ENCODE data around the gene PDHA1. TPM values are rescaled to one million over a fixed set of nuclear protein-coding genes. Genes with fewer than 3 reads are reported as not detected.

The PDHA1 gene
- total and polyA plus RNA-seq, 2 donors from 2014 or later, result 206 to 526 TPM

DNA sequence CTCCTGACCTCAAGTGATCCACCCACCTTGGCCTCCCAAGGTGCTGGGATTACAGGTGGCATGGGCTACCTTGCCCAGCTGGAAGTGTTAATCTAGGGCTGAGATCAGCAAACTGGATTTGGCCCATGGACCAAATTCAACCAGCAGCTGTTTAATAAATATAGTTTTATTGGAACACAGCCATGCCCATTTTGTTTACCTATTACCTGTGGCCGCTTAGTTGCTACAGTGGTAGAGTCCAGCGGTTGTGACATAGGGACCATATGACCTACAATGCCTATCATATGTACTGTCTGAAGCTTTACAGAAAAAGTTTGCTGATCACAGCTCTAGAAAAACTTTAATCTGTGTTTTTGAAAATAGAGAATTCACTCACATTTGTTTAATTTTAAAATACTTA is 17.2 kb upstream of the PDHA1 start:
- Histone ChIP-seq H3K36me3 (ENCODE audit: control insufficient read depth in 2 of 3, insufficient read depth in 3 of 3, low read length in 3 of 3) (no peaks in the 10 kb centered on the region), H3K9me3 (ENCODE audit: control insufficient read depth in 2 of 3, insufficient read depth in 1 of 3, low read length in 3 of 3) (no peaks in the 10 kb centered on the region), H3K27ac (ENCODE audit: low read depth in 2 of 2, low read length in 2 of 2) (no peak overlapping the region), H3K4me3 (ENCODE audit: low read length in 3 of 3) (no peak overlapping the region), H3K4me1 (ENCODE audit: control insufficient read depth in 2 of 3, insufficient read depth in 2 of 3, low read depth in 1 of 3, low read length in 3 of 3) (no peaks in the 10 kb centered on the region), H3K27me3 (ENCODE audit: control insufficient read depth, insufficient read depth, low read length) (no peaks in the 10 kb centered on the region), H3K9ac (ENCODE audit: low read length in 3 of 3) (no peak overlapping the region)
- DNase-seq (no peak), FAIRE-seq (no peak)
- intact Hi-C loops (cut with DNase I), result loop anchor here (10.0 kb wide), 1 partner anchor 932 kb away; no protein-coding TSS in a partner anchor
- TF ChIP-seq, protein P1, sequence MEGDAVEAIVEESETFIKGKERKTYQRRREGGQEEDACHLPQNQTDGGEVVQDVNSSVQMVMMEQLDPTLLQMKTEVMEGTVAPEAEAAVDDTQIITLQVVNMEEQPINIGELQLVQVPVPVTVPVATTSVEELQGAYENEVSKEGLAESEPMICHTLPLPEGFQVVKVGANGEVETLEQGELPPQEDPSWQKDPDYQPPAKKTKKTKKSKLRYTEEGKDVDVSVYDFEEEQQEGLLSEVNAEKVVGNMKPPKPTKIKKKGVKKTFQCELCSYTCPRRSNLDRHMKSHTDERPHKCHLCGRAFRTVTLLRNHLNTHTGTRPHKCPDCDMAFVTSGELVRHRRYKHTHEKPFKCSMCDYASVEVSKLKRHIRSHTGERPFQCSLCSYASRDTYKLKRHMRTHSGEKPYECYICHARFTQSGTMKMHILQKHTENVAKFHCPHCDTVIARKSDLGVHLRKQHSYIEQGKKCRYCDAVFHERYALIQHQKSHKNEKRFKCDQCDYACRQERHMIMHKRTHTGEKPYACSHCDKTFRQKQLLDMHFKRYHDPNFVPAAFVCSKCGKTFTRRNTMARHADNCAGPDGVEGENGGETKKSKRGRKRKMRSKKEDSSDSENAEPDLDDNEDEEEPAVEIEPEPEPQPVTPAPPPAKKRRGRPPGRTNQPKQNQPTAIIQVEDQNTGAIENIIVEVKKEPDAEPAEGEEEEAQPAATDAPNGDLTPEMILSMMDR (IDR thresholded peaks at IDR 0.05; ENCODE audit: borderline replicate concordance, extremely low read depth, insufficient read depth), result no peak

DNA sequence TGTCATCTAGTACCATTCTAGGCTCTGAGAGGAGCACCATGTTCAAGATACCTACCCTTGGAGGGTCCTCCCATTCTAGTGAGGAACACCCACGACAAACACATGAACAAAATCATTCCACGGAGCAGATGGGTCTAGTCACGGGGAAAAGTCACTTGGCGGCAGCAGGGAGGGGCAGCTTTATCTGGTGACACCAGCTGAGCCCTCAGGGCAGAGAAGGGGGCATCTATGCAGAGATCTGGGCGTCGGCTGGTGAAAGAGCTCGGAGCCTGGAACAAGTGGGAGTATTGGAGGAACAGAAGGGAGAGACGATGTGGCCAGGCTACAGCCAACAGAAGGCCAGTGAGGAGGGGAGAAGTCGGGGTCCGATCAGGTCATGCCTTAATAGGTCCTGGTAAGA is 11.9 kb upstream of the PDHA1 start:
- no peaks in the 10 kb centered on the region for H3K9me3 ChIP-seq (ENCODE audit: control insufficient read depth in 2 of 3, insufficient read depth in 1 of 3, low read length in 3 of 3)
- no peak for FAIRE-seq
- no peak for DNase-seq
- H3K9ac ChIP-seq (ENCODE audit: low read length in 3 of 3), result no peak overlapping the region
- intact Hi-C loops (cut with DNase I), result no loop called here
- H3K27me3 ChIP-seq (ENCODE audit: control insufficient read depth, insufficient read depth, low read length), result no peaks in the 10 kb centered on the region
- no peak overlapping the region for H3K27ac ChIP-seq (ENCODE audit: low read depth in 2 of 2, low read length in 2 of 2)
- H3K4me1 ChIP-seq (ENCODE audit: control insufficient read depth in 2 of 3, insufficient read depth in 2 of 3, low read depth in 1 of 3, low read length in 3 of 3), result no peaks in the 10 kb centered on the region
- no peak overlapping the region for H3K4me3 ChIP-seq (ENCODE audit: low read length in 3 of 3)
- TF ChIP-seq, protein P1 (IDR thresholded peaks at IDR 0.05; ENCODE audit: borderline replicate concordance, extremely low read depth, insufficient read depth), result no peak
- no peaks in the 10 kb centered on the region for H3K36me3 ChIP-seq (ENCODE audit: control insufficient read depth in 2 of 3, insufficient read depth in 3 of 3, low read length in 3 of 3)

DNA sequence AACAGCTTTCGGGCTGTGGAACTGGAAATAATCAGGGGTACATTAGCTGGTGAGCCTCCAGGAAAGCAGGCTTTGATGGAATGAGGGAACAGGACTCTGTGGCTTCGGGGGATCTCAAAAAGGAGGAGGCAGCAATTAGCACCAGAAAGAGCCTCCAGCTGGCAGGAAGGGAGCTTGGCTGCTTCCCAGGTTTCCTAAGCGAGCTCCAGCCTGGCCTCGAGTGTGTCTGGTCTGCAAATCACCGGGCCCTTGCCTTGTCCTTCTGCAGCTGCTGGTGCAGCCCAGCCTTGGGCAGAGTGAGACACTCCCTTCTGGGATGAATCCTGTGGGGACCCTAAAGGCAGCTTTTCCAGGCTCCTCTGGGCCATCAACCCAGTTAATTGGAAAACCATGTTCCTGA is 10.7 kb upstream of the PDHA1 start:
- intact Hi-C loops (cut with DNase I), result no loop called here
- H3K9ac ChIP-seq (ENCODE audit: low read length in 3 of 3), result no peak overlapping the region
- H3K4me1 ChIP-seq (ENCODE audit: control insufficient read depth in 2 of 3, insufficient read depth in 2 of 3, low read depth in 1 of 3, low read length in 3 of 3), result no peaks in the 10 kb centered on the region
- H3K27me3 ChIP-seq (ENCODE audit: control insufficient read depth, insufficient read depth, low read length), result no peaks in the 10 kb centered on the region
- no peaks in the 10 kb centered on the region for H3K36me3 ChIP-seq (ENCODE audit: control insufficient read depth in 2 of 3, insufficient read depth in 3 of 3, low read length in 3 of 3)
- FAIRE-seq (no peak), DNase-seq (no peak)
- H3K4me3 ChIP-seq (ENCODE audit: low read length in 3 of 3), result no peak overlapping the region
- H3K27ac ChIP-seq (ENCODE audit: low read depth in 2 of 2, low read length in 2 of 2), result no peak overlapping the region
- H3K9me3 ChIP-seq (ENCODE audit: control insufficient read depth in 2 of 3, insufficient read depth in 1 of 3, low read length in 3 of 3), result no peaks in the 10 kb centered on the region
- TF ChIP-seq, protein P1 (IDR thresholded peaks at IDR 0.05; ENCODE audit: borderline replicate concordance, extremely low read depth, insufficient read depth), result no peak

DNA sequence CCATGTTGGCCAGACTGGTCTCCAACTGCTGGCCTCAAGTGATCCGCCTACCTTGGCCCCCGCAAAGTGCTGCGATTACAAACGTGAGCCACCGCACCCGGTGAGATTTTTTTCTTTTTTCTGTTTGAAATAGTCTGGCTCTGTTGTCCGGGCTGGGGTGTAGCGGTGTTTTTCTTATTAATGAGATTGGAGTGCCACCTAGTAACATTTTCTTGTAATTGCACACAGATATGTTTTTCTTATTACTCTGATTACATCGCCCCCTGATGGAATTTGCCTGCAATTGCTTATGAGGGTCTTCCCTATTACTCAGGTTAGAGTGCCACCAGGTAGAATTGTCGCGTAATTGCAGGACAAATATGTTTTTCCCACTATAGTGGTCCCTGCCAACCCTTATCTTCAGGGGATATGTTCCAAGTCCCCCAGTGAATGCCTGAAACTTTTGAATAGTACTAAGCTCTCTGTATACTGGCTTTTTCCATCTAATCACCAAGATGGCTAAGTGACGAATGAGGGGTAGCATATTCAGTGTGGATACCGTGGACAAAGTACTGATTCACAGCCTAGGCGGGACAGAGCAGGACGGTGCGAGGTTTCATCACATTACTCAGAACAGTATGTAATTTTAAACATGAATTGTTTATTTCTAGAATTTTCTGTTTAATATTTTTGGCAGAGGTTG is 8.6 kb upstream of the PDHA1 start:
- H3K27me3 ChIP-seq (ENCODE audit: control insufficient read depth, insufficient read depth, low read length), result no peaks in the 10 kb centered on the region
- H3K9ac ChIP-seq (ENCODE audit: low read length in 3 of 3), result no peak overlapping the region
- TF ChIP-seq, protein P1 (IDR thresholded peaks at IDR 0.05; ENCODE audit: borderline replicate concordance, extremely low read depth, insufficient read depth), result no peak
- DNase-seq, result no peak
- intact Hi-C loops (cut with DNase I), result no loop called here
- no peak for FAIRE-seq
- no peak overlapping the region for H3K4me3 ChIP-seq (ENCODE audit: low read length in 3 of 3)
- no peak overlapping the region for H3K27ac ChIP-seq (ENCODE audit: low read depth in 2 of 2, low read length in 2 of 2)
- no peaks in the 10 kb centered on the region for H3K4me1 ChIP-seq (ENCODE audit: control insufficient read depth in 2 of 3, insufficient read depth in 2 of 3, low read depth in 1 of 3, low read length in 3 of 3)
- H3K9me3 ChIP-seq (ENCODE audit: control insufficient read depth in 2 of 3, insufficient read depth in 1 of 3, low read length in 3 of 3), result no peaks in the 10 kb centered on the region
- no peaks in the 10 kb centered on the region for H3K36me3 ChIP-seq (ENCODE audit: control insufficient read depth in 2 of 3, insufficient read depth in 3 of 3, low read length in 3 of 3)
